COLO829 (cell line): ENCODE data around the gene DNAJC11.
"Not testable (repeated sequence)": the region's sequence is repeated elsewhere in the genome, so short reads cannot be mapped to it uniquely, and the experiment has no call there.

Experiments used
- DNase-seq: peaks from one replicate; pipeline ENCODE4 v3.0.0; 2012; ENCODE audit warnings: low spot score

DNAJC11 gene

DNA sequence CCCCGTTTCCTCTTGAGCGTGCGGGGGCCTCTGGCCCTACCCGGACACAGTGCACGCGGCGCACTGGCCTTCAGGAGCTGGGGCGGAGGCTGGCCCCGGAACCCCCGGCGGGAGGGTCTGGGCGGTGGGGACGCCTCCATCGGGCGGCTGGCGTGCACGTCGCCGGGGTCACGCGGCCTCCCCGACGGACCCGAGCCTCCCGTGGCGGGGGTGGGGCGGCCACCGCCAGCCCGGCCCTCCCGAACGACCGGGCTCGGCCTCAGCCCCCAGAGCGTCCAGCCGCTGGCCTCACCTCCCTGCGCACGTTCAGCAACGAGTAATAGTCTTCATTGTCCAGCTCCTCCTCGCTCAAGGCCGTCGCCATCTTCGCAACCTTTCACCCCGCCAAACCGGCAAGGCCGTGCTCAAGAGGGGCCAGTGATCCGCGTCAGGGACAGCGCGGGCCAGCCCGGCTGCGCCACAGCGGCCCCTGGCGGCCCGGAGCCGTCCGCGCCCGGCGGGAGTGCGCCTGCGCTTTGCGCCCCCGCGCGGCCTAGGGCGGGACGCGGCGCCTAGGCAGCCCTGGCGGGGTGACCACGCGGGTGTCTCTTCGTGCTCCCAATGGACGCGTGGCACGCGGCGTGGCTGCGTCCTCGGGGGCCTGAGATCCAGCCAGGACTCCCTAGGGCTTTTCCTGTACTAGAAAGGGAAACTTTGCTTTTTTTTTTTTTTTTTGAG, at the start of gene DNAJC11:
Gene DNAJC11, minus strand, starts transcription at position 380 of the 717 bp plus-strand sequence. Its CDS starts 16 bp downstream, at position 364.
- peak; percentile 67 for DNase-seq

- DNase-seq, result no peak
Observed at GRCh38 chr1:6750490-6750889, 48.9 kb upstream of the DNAJC11 start.

- DNase-seq, result no peak
Observed at GRCh38 chr1:6747674-6748073, 46.1 kb upstream of the DNAJC11 start.

DNA sequence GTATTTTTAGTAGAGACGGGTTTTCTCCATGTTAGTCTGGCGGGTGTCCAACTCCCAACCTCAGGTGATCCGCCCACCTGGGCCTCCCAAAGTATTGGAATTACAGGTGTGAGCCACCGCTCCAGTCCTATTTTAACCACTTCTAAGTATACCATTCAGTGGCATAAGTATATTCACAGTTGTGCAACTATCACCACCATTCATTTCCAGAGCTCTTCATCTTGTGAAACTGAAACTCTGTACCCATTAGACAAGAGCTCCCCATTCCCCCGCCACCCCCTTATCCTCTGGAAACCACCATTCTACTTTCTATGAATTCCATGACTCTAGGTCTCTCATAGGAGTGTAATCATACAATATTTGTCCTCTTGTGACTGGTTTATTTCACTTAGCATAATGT, 43.5 kb upstream of the DNAJC11 start:
- DNase-seq, result no peak

GRCh38 chr1:6743189-6744101, 41.8 kb upstream of the DNAJC11 start:
- DNase-seq, result no peak

DNA sequence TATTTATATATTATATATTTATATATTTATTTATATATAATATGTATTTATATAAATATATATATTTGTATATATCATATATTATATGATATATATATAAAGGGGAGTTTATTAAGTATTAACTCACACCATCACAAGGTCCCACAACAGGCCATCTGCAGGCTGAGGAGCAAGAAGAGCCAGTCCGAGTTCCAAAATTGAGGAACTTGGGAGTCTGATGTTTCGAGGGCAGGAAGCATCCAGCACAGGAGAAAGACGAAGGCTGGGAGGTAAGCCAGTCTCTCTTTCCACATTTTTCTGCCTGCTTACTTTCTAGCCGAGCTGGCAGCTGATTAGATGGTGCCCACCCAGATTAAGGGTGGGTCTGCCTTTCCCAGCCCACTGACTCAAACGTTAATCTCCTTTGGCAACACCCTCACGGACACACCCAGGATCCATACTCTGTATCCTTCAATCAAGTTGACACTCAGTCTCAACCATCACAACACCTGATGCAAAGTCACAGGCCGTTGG, 41.1 kb upstream of the DNAJC11 start:
- DNase-seq, result not testable (repeated sequence)

- no peak for DNase-seq
Observed at GRCh38 chr1:6738987-6739676, 37.5 kb upstream of the DNAJC11 start.

DNA sequence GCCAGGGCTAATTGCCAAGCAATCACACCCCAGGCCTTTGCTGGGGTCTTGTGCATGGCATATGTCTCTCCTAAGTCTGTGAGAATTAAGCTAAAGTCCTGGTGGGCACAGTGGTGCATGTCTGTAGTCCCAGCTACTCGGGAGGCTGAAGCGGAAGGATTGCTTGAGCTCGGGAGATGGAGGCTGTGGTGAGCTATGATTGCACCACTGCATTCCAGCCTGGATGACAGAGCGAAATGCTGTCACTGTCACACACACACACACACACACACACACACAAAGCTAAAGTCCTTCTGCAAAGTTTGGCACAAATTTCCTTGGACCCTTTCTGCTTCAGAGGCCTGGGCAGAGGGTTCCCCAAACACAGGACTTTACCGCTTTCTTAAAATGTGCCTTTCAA, 31.3 kb upstream of the DNAJC11 start:
- no peak for DNase-seq

- DNase-seq, result no peak
Observed at GRCh38 chr1:6731905-6732304, 30.3 kb upstream of the DNAJC11 start.

DNA sequence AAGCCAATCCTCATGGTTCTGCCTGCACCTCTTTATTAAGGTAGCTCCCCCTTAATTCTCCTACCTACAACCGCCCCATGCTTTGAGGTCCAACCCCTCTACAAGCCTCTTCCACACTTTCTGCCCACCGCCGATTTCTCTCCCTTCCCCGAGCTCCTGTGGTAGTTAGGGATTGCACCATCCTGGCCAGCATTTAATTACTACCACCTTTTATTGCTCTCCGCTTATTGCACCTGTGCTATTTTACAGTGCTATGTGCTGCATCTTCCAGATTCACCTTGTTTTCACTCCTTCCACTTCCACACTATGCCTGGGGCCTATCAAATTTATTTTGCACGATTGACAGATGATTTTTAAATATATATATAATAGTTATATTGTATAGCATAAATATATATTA, 29.3 kb upstream of the DNAJC11 start:
- no peak for DNase-seq

DNA sequence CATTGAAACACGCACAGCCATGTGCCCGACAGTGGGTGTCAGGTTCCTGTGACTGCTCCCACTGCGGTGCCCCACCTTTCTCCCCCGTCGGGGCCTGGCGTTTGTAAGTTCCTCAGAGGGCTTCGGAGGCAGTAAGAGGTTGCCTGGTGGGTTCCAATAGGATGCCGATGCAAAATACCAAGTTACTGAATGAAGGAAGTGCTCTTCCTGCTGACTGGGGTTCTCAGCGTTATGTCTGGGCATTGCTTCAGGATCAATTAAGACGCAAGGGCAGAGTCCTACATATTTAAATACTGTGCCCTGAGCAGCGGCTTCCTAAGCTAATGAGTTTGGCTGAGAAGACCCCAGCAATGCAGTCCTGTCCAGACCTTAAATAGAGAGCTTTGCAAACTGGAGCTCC, 28.9 kb upstream of the DNAJC11 start:
- no peak for DNase-seq

- peak; percentile 41 for DNase-seq
Observed at GRCh38 chr1:6727535-6727934, 25.9 kb upstream of the DNAJC11 start.

GRCh38 chr1:6726253-6726652, 24.6 kb upstream of the DNAJC11 start:
- DNase-seq, result no peak

- DNase-seq, result peak; percentile 41
Observed at GRCh38 chr1:6724517-6725141, 23.0 kb upstream of the DNAJC11 start.

GRCh38 chr1:6723621-6724428, 22.2 kb upstream of the DNAJC11 start:
- no peak for DNase-seq

DNA sequence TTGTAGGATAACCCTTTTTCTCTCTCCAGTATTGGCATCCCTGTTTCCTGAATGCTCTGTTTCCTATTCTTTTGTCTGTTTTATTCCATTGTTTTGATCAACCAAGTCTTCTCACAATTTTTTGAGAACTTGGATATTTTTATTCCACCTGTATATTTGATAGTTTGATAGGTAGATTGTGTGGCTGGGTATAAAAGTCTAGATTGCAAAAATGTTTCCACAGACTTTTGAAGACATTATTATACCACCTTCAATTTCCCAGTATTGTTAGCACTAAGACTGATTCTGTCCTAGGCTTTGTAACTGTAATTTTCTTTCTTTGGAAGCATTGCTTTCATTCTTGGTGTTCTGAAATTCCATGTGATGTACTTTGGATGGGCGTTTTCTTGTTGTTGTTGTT, 9.6 kb upstream of the DNAJC11 start:
- DNase-seq, result no peak

- no peak for DNase-seq
Observed at GRCh38 chr1:6704746-6705145, 3.1 kb upstream of the DNAJC11 start.

DNA sequence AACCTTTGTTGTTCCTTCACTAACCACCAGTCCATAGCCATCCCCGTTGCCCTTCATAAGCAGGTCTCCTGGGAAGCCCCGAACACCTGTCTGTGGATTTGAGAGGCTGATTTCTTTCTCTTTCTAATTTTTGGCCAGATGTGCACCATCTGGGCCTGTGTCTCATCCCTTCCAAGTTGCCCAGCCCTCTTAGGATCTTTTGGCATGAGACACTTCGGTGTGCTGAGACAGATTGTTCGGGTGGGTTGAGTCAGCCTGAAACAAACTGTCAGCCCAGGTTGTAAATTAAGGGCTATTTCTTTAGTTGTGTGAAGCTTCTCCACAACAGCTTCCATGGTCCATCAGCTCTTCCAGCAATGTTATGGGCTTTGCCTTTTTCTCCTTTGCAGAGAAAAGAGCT, 1.4 kb upstream of the DNAJC11 start:
- no peak for DNase-seq

DNA sequence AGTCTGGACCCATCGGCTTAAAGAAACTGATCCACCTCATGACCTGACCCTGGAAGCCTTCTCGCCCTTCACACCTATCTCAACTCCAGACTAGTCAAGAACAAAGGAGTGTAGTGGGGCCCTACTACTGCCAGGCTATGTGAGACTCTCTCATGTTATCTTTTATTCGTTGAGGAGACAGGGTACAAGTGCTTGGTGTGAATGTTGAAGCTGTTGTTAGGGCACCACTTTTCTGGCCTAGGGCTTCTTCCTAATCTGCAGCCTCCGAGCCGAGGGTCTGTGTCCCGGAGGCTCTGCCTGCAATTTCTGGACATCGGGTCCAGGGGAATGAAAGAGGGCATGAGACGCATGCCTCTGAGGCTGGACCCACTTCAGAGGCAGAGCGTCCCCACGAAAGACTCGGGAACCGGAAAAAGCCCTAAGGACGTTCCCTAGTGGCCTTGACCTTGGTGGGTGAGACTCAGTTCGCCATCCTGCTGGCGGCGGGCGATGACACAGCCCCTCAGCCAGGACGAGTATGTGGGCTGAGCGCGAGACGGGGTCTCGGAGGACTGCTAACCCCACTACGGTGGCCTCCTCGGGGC, 671 bp downstream of the DNAJC11 start:
- no peak for DNase-seq

DNA sequence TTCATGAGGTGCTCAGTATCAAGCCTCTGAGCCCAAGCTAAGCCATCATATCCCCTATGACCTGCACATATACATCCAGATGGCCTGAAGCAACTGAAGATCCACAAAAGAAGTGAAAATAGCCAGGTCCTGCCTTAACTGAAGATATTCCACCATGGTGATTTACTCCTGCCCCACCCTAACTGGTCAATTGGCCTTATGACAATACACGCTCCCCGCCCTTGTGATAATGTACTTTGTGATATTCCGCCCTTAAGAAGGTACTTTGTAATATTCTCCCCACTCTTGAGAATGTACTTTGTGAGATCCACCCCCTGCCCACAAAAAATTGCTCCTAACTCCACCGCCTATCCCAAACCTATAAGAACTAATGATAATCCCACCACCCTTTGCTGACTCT, 1.7 kb downstream of the DNAJC11 start:
- not testable (repeated sequence) for DNase-seq

DNA sequence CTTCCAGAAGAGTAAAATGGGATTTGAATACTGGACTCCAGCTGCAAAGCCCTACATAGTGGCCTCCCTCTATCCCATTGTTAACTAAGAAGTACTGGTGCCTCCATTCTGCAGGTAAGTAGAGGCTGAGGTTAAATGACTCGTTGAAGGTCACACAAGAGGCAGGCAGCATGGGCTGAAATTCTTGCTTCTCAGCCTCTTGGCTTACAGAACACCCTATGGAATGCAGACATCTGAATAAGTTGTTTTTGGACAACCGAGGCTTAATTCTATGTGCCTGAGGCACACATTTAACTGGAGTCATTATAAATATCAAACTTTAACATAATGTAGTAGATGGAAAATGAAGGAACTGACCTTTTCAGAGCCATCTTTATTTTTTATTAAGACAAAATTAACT, 5.7 kb downstream of the DNAJC11 start:
- DNase-seq, result no peak
